B cell (primary cell): Measurements from ENCODE around the gene MFSD6. TPM values are rescaled to one million over a fixed set of nuclear protein-coding genes. Genes with fewer than 3 reads are reported as not detected.

Experiments
- ATAC-seq: fragments of 200-7000 bp; cut with Tn5 transposase; one replicate; pipeline ENCODE4 v1.10.0; 2021; ENCODE audit warnings: low read depth, mild to moderate bottlenecking, moderate number of reproducible peaks, moderate library complexity
- CTCF ChIA-PET: fragments of 350-600 bp; sonication (Branson Sonifier 250); formaldehyde crosslinking; loops from one replicate; lab custom pipeline; 2021; ENCODE audit warnings: antibody characterized with exemption, inconsistent platforms; lab: Charles Lee
- POLR2A ChIA-PET: fragments of 350-600 bp; sonication (Branson Sonifier 250); formaldehyde crosslinking; loops from one replicate; lab custom pipeline; 2021; ENCODE audit warnings: antibody characterized with exemption; lab: Charles Lee
- DNase-seq: peaks from one replicate; pipeline ENCODE4 v3.0.0; 2013
- H2AFZ ChIP-seq: 2 replicates; pipeline ENCODE4 v1.6.1; 2012; ENCODE audit warnings: mild to moderate bottlenecking, low read depth, low read length; ENCODE audit not compliant: insufficient read depth, poor library complexity, severe bottlenecking
- H3K27ac ChIP-seq, 2 donors: 1 replicate in 1 of 2; 2 replicates in 1 of 2; pipeline ENCODE4 v1.5.1; 2012 to 2013; ENCODE audit warnings: low read length in 2 of 2, mild to moderate bottlenecking in 2 of 2, moderate library complexity in 1 of 2
- H3K27me3 ChIP-seq, 4 experiments: fragments of 200-600 bp in 1 of 4; sonication (generic) in 1 of 4; replicated peaks in 1 of 4; 1 replicate in 2 of 4; 2 replicates in 2 of 4; pipeline versions ENCODE4 v1.6.1 to v1.7.0; 2013 to 2016; ENCODE audit warnings: low read length in 3 of 4, mild to moderate bottlenecking in 2 of 4, mixed read lengths in 1 of 4, moderate library complexity in 1 of 4; ENCODE audit not compliant: insufficient read depth in 4 of 4, control insufficient read depth in 3 of 4; ENCODE audit errors: control extremely low read depth in 1 of 4
- H3K36me3 ChIP-seq, 2 experiments: replicated peaks in 1 of 2; 1 replicate in 1 of 2; 2 replicates in 1 of 2; pipeline versions ENCODE4 v1.6.1 to v1.7.1; 2013; ENCODE audit warnings: low read length in 1 of 2; ENCODE audit not compliant: insufficient read depth in 2 of 2, control insufficient read depth in 1 of 2; ENCODE audit errors: control extremely low read depth in 1 of 2, extremely low read depth in 1 of 2
- H3K4me1 ChIP-seq, 2 donors: fragments of 200-600 bp in 1 of 2; sonication (generic) in 1 of 2; 1 replicate in 1 of 2; 2 replicates in 1 of 2; pipeline versions ENCODE4 v1.5.1 to v1.6.1; 2013 to 2017; ENCODE audit warnings: low read length in 2 of 2; ENCODE audit not compliant: control insufficient read depth in 2 of 2, insufficient read depth in 2 of 2
- H3K4me2 ChIP-seq: replicated peaks from 2 replicates; pipeline ENCODE3; 2012; ENCODE audit warnings: mild to moderate bottlenecking, low read depth, low read length; ENCODE audit not compliant: poor library complexity, severe bottlenecking
- H3K4me3 ChIP-seq, 5 experiments: fragments of 200-600 bp in 1 of 5; sonication (generic) in 1 of 5; 1 replicate in 3 of 5; 2 replicates in 2 of 5; pipeline versions ENCODE4 v1.5.1 to v1.7.0; 2011 to 2016; ENCODE audit warnings: low read length in 4 of 5, mild to moderate bottlenecking in 4 of 5, low read depth in 2 of 5, control low read depth in 1 of 5, moderate library complexity in 1 of 5; ENCODE audit not compliant: insufficient read depth in 1 of 5; ENCODE audit errors: control extremely low read depth in 1 of 5, extremely low read depth in 1 of 5
- H3K79me2 ChIP-seq: fragments of 200-600 bp; sonication (generic); one replicate; pipeline ENCODE4 v1.6.0; 2016; ENCODE audit warnings: low read length; ENCODE audit not compliant: control insufficient read depth, insufficient read depth
- H3K9ac ChIP-seq: fragments of 200-600 bp; sonication (generic); 2 replicates; pipeline ENCODE4 v1.6.1; 2017; ENCODE audit warnings: mild to moderate bottlenecking, low read length, moderate library complexity
- H3K9me3 ChIP-seq, 3 donors: one replicate each; pipeline versions ENCODE4 v1.6.1 to v1.7.1; 2013; ENCODE audit warnings: low read length in 2 of 3; ENCODE audit not compliant: control insufficient read depth in 2 of 3, insufficient read depth in 1 of 3; ENCODE audit errors: control extremely low read depth in 1 of 3
- H4K20me1 ChIP-seq: 2 replicates; pipeline ENCODE4 v1.6.0; 2012; ENCODE audit warnings: mild to moderate bottlenecking, low read length; ENCODE audit not compliant: insufficient read depth, control insufficient read depth, poor library complexity, severe bottlenecking
- H3K27ac Mint-ChIP-seq: one replicate; pipeline ENCODE4 v1.8.0; 2021; ENCODE audit warnings: mixed read lengths
- H3K27me3 Mint-ChIP-seq: one replicate; pipeline ENCODE4 v1.8.0; 2021; ENCODE audit warnings: mixed read lengths
- H3K4me1 Mint-ChIP-seq: one replicate; pipeline ENCODE4 v1.8.0; 2021; ENCODE audit warnings: mixed read lengths
- H3K4me3 Mint-ChIP-seq: one replicate; pipeline ENCODE4 v1.8.0; 2021; ENCODE audit warnings: mixed read lengths
- H3K9me3 Mint-ChIP-seq: one replicate; pipeline ENCODE4 v1.8.0; 2022; ENCODE audit warnings: mixed read lengths; ENCODE audit not compliant: insufficient read depth
- CTCF ChIP-seq: fragments of 200-600 bp; IDR thresholded peaks from one replicate; pipeline ENCODE4 v1.8.0; 2022; ENCODE audit warnings: antibody characterized with exemption, mild to moderate bottlenecking
- EZH2 ChIP-seq: IDR thresholded peaks from 2 replicates; pipeline ENCODE4 v1.6.1; 2012; ENCODE audit warnings: borderline replicate concordance, low read depth, mild to moderate bottlenecking, moderate library complexity, low read length; ENCODE audit not compliant: insufficient read depth, poor library complexity, severe bottlenecking
- WGBS: methylation state at CpG from one replicate; pipeline ENCODE4 v1.1.5; 2013; ENCODE audit warnings: missing lambda C conversion rate; ENCODE audit not compliant: insufficient coverage; 5-methylcytosine and 5-hydroxymethylcytosine counted together
- intact Hi-C: fragments of 100-400 bp; cut with micrococcal nuclease; formaldehyde crosslinking; loops from one replicate; pipeline ENCODE4 v1.10.0; 2022
- polyA plus RNA-seq: library from polyadenylated mRNA; depleted of rRNA; stranded (reverse); fragments of >200 nt; gene quantifications from 2 replicates; pipeline ENCODE4 v1.2.3, GENCODE V29; 2012
- total RNA-seq, 2 donors: library from RNA; stranded (reverse); fragments of 120-200 nt in 1 of 2; gene quantifications; 1 replicate in 1 of 2; 2 replicates in 1 of 2; pipeline versions ENCODE4 v1.2.3 to v1.2.4, GENCODE V29; 2013 to 2022

The MFSD6 gene
- total and polyA plus RNA-seq, 2 donors (not counting 1 experiment from before 2014, with no cell fraction given), result 13.5 to 33.8 TPM

- H3K4me3 Mint-ChIP-seq, result no peak overlapping the region
- peaks cover 43% of the 10 kb centered on the region for H3K4me1 Mint-ChIP-seq
- Histone ChIP-seq H3K4me2 (no peak overlapping the region), H3K27me3 (no peaks in the 10 kb centered on the region), H3K27ac (no peak overlapping the region), H3K4me1 (no peaks in the 10 kb centered on the region), H4K20me1 (peaks cover 18% of the 10 kb centered on the region), H3K36me3 (peaks cover 0 to 5% of the 10 kb centered on the region in 2 experiments), H3K79me2 (peaks cover 59% of the 10 kb centered on the region), H3K4me3 (no peak overlapping the region), H3K9ac (no peak overlapping the region), H2AFZ (no peak overlapping the region), H3K9me3 (no peaks in the 10 kb centered on the region)
- WGBS, result 100% methylated on average over 1 of the region's 2 CpGs
- no peaks in the 10 kb centered on the region for H3K27me3 Mint-ChIP-seq
- no peak for DNase-seq
- H3K27ac Mint-ChIP-seq, result no peak overlapping the region
- no peak for TF ChIP-seq CTCF
- no peak for TF ChIP-seq EZH2
- no peaks in the 10 kb centered on the region for H3K9me3 Mint-ChIP-seq
- ChIA-PET CTCF (no interaction called here), POLR2A (no interaction called here)
- intact Hi-C loops, result no loop called here
- ATAC-seq, result no peak
Observed at GRCh38 chr2:190446193-190446592, 38.0 kb downstream of the MFSD6 start.

GRCh38 chr2:190446750-190447516, 38.8 kb downstream of the MFSD6 start:
- Histone ChIP-seq H3K36me3 (peaks cover 0 to 2% of the 10 kb centered on the region in 2 experiments), H3K9me3 (no peaks in the 10 kb centered on the region), H3K9ac (no peak overlapping the region), H3K4me3 (no peak overlapping the region), H3K4me2 (no peak overlapping the region), H3K79me2 (peaks cover 51% of the 10 kb centered on the region), H3K4me1 (no peaks in the 10 kb centered on the region), H3K27me3 (no peaks in the 10 kb centered on the region), H2AFZ (no peak overlapping the region), H4K20me1 (peaks cover 11% of the 10 kb centered on the region), H3K27ac (no peak overlapping the region)
- no peaks in the 10 kb centered on the region for H3K9me3 Mint-ChIP-seq
- no peak overlapping the region for H3K27ac Mint-ChIP-seq
- CTCF ChIA-PET, result no interaction called here
- ATAC-seq (no peak), DNase-seq (no peak)
- no peak for TF ChIP-seq CTCF
- TF ChIP-seq EZH2, result no peak
- intact Hi-C loops, result no loop called here
- 100% methylated on average over 1 of the region's 3 CpGs for WGBS
- no peak overlapping the region for H3K4me3 Mint-ChIP-seq
- POLR2A ChIA-PET, result no interaction called here
- no peaks in the 10 kb centered on the region for H3K27me3 Mint-ChIP-seq
- peaks cover 42% of the 10 kb centered on the region for H3K4me1 Mint-ChIP-seq
